ENCODE measurements around the gene SPARC. TPM values are rescaled to one million over a fixed set of nuclear protein-coding genes. Genes with fewer than 3 reads are reported as not detected.

Gene SPARC
- total and polyA plus RNA-seq, 2 donors (not counting 1 experiment from before 2014, with no cell fraction given), result 0.45 TPM; not detected in 1

GRCh38 chr5:151663617-151664293, 23.0 kb downstream of the SPARC start:
- Mint-ChIP-seq H3K9me3 (ENCODE audit: insufficient read depth) (no peaks in the 10 kb centered on the region), H3K4me1 (peaks cover 25% of the 10 kb centered on the region), H3K27ac (peak overlapping the region; percentile 62), H3K27me3 (no peaks in the 10 kb centered on the region), H3K4me3 (peak overlapping the region; percentile 4)
- intact Hi-C loops (cut with micrococcal nuclease), result no loop called here
- H3K9ac ChIP-seq (ENCODE audit: low read length), result no peak overlapping the region
- no peaks in the 10 kb centered on the region for H3K79me2 ChIP-seq (ENCODE audit: control insufficient read depth, insufficient read depth, low read length)
- peak; percentile 35 for DNase-seq
- H3K4me1 ChIP-seq (ENCODE audit: control insufficient read depth in 2 of 2, insufficient read depth in 2 of 2, low read length in 2 of 2), result peaks cover 15 to 22% of the 10 kb centered on the region in 2 donors
- WGBS (ENCODE audit: insufficient coverage), result 50% methylated on average over 17 of the region's 17 CpGs
- ATAC-seq (ENCODE audit: low read depth), result no peak
- no peak overlapping the region for H3K27ac ChIP-seq (ENCODE audit: low read length in 2 of 2)
- no peaks in the 10 kb centered on the region for H4K20me1 ChIP-seq (ENCODE audit: control insufficient read depth, insufficient read depth, low read length, poor library complexity, severe bottlenecking)
- ChIA-PET CTCF (interaction anchor here (0.7 to 1.5 kb wide), 4 partner anchors 12 to 479 kb away, joined by 3 to 6 read pairs (median 3); no protein-coding TSS in a partner anchor), POLR2A (no interaction called here)
- H3K36me3 ChIP-seq (replicated peaks in 1 of 2; ENCODE audit: control extremely low read depth in 1 of 2, control insufficient read depth in 1 of 2, extremely low read depth in 1 of 2, insufficient read depth in 2 of 2, low read length in 1 of 2), result no peaks in the 10 kb centered on the region
- peak overlapping the region; percentile 9 for H3K4me2 ChIP-seq (replicated peaks; ENCODE audit: low read depth, low read length, poor library complexity, severe bottlenecking)
- TF ChIP-seq EZH2 (IDR thresholded peaks at IDR 0.05; ENCODE audit: borderline replicate concordance, insufficient read depth, low read depth, low read length, poor library complexity, severe bottlenecking) (no peak), CTCF (IDR thresholded peaks at IDR 0.05) (no peak)
- H3K27me3 ChIP-seq (replicated peaks in 1 of 4; ENCODE audit: control extremely low read depth in 1 of 4, control insufficient read depth in 3 of 4, insufficient read depth in 4 of 4, low read length in 3 of 4), result no peaks in the 10 kb centered on the region
- no peak overlapping the region for H2AFZ ChIP-seq (ENCODE audit: insufficient read depth, low read depth, low read length, poor library complexity, severe bottlenecking)
- H3K9me3 ChIP-seq (ENCODE audit: control extremely low read depth in 1 of 3, control insufficient read depth in 2 of 3, insufficient read depth in 1 of 3, low read length in 2 of 3), result no peaks in the 10 kb centered on the region
- H3K4me3 ChIP-seq (ENCODE audit: control extremely low read depth in 1 of 5, extremely low read depth in 1 of 5, insufficient read depth in 1 of 5, low read depth in 2 of 5, low read length in 4 of 5), result no peak overlapping the region

DNA sequence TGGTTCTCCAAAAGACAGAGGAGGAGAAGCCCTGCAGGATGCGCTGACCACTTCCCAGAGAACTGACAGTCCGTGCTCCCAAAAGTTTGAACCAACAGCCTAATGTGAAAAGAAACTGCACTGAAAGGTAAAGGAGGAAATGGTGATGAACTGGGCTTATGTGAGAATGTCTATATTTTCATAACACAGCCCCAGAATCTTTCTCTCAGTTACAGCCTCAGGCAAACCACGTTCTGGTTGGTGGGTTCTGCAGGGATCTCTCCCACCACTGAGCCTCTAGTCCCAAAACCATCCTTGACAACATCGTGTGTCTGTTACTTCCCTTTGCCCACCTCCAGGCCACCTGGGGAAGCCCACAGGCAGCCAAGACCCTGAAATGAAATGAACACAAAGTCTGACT, 23.9 kb downstream of the SPARC start:
- no peak for TF ChIP-seq EZH2 (IDR thresholded peaks at IDR 0.05; ENCODE audit: borderline replicate concordance, insufficient read depth, low read depth, low read length, poor library complexity, severe bottlenecking)
- no peak for TF ChIP-seq CTCF (IDR thresholded peaks at IDR 0.05)
- Mint-ChIP-seq H3K4me3 (peak overlapping the region; percentile 15), H3K4me1 (peaks cover 25% of the 10 kb centered on the region), H3K27me3 (no peaks in the 10 kb centered on the region), H3K9me3 (ENCODE audit: insufficient read depth) (no peaks in the 10 kb centered on the region), H3K27ac (peak overlapping the region; percentile 29)
- H3K4me2 ChIP-seq (replicated peaks; ENCODE audit: low read depth, low read length, poor library complexity, severe bottlenecking), result peak overlapping the region; percentile 9
- POLR2A ChIA-PET, result no interaction called here
- no peak overlapping the region for H3K4me3 ChIP-seq (ENCODE audit: control extremely low read depth in 1 of 5, extremely low read depth in 1 of 5, insufficient read depth in 1 of 5, low read depth in 2 of 5, low read length in 4 of 5)
- DNase-seq (no peak), ATAC-seq (ENCODE audit: low read depth) (no peak)
- H3K27me3 ChIP-seq (replicated peaks in 1 of 4; ENCODE audit: control extremely low read depth in 1 of 4, control insufficient read depth in 3 of 4, insufficient read depth in 4 of 4, low read length in 3 of 4), result peaks cover 0 to 4% (median 0%) of the 10 kb centered on the region in 4 experiments
- no peaks in the 10 kb centered on the region for H3K36me3 ChIP-seq (replicated peaks in 1 of 2; ENCODE audit: control extremely low read depth in 1 of 2, control insufficient read depth in 1 of 2, extremely low read depth in 1 of 2, insufficient read depth in 2 of 2, low read length in 1 of 2)
- peaks cover 15 to 22% of the 10 kb centered on the region in 2 donors for H3K4me1 ChIP-seq (ENCODE audit: control insufficient read depth in 2 of 2, insufficient read depth in 2 of 2, low read length in 2 of 2)
- CTCF ChIA-PET, result interaction anchor here (0.7 to 0.8 kb wide), 2 partner anchors 77 to 480 kb away, joined by 3 read pairs; no protein-coding TSS in a partner anchor
- no peaks in the 10 kb centered on the region for H3K79me2 ChIP-seq (ENCODE audit: control insufficient read depth, insufficient read depth, low read length)
- H2AFZ ChIP-seq (ENCODE audit: insufficient read depth, low read depth, low read length, poor library complexity, severe bottlenecking), result peak overlapping the region; percentile 51
- WGBS (ENCODE audit: insufficient coverage), result 57% methylated on average over 3 of the region's 4 CpGs
- no peaks in the 10 kb centered on the region for H3K9me3 ChIP-seq (ENCODE audit: control extremely low read depth in 1 of 3, control insufficient read depth in 2 of 3, insufficient read depth in 1 of 3, low read length in 2 of 3)
- no peak overlapping the region for H3K27ac ChIP-seq (ENCODE audit: low read length in 2 of 2)
- no peak overlapping the region for H3K9ac ChIP-seq (ENCODE audit: low read length)
- intact Hi-C loops (cut with micrococcal nuclease), result no loop called here
- no peaks in the 10 kb centered on the region for H4K20me1 ChIP-seq (ENCODE audit: control insufficient read depth, insufficient read depth, low read length, poor library complexity, severe bottlenecking)

Data from B cell (primary cell).